Activated CD4-positive, alpha-beta T cell treated with anti-CD3 and anti-CD28 coated beads, Interleukin-2, amount 50 U/mL, for 4 hours (primary cell): ENCODE results near the gene DISP1.
"Not testable (repeated sequence)": the region's sequence is repeated elsewhere in the genome, so short reads cannot be mapped to it uniquely, and the experiment has no call there.

Experiments used
- DNase-seq, 2 experiments: peaks; one replicate each; pipeline ENCODE4 v3.0.0-alpha.2; 2020

DISP1 gene

GRCh38 chr1:222798975-222799374 is 15.9 kb upstream of the DISP1 start:
- no peak for DNase-seq

GRCh38 chr1:222801067-222801466 is 13.8 kb upstream of the DISP1 start:
- DNase-seq: no peak

GRCh38 chr1:222811671-222812070 is 3.2 kb upstream of the DISP1 start:
- DNase-seq: no peak

GRCh38 chr1:222813866-222814535 is 838 bp upstream of the DISP1 start:
- no peak for DNase-seq

DNA sequence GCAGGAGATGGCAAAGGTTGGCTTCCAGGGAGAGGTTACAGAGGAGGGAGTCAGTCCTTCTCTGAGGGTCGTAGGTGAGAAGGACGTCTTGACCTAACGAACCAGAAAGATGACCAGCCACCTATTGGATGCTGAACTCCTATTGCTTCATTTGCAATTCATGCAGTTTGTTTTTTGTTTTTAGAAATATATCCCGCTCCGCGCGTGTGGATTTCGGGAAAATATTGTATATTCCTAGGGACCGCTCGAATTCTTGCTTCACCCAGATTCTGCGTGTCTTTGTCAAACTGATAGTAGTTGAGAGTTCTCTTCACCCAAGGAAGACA is 564 bp downstream of the DISP1 start:
- no peak for DNase-seq

GRCh38 chr1:222817529-222817928 is 2.7 kb downstream of the DISP1 start:
- DNase-seq: no peak

DNA sequence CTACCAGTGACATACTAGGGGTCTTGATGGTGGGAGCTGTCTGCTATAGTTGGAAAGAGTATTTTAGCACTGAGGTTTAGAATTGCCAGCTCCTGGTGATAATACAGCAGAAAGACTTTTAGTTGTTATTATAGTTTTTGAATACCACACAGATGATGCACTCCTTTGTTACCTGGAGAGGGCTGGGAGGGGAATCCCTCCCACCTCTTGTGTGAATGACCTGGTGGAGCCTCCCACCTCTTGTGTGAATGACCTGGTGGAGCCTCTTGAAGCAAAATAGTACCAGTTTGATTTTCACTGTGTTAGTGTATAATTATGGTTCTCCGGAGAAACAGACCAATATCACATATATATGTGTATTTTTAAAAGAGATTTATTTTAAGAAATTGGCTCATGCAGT is 3.3 kb downstream of the DISP1 start:
- no peak for DNase-seq

- no peak for DNase-seq
Observed at GRCh38 chr1:222820171-222820712, 5.4 kb downstream of the DISP1 start.

DNA sequence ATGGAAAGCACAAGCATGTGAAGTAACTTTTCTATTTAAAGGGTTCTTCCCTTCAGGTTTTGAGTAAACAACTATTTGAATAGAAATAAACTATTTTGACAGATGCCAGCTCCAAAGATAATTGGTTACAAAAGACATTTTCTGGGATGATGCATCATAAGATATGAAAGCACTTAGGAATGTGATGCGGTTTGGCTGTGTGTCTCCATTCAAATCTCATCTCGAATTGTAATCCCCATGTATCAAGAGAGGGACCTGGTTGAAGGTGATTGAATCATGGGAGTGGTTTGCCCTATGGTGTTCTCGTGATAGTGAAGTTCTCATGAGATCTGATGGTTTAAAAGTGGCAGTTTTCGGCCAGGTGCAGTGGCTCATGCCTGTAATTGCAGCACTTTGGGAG is 6.4 kb downstream of the DISP1 start:
- DNase-seq: no peak

DNA sequence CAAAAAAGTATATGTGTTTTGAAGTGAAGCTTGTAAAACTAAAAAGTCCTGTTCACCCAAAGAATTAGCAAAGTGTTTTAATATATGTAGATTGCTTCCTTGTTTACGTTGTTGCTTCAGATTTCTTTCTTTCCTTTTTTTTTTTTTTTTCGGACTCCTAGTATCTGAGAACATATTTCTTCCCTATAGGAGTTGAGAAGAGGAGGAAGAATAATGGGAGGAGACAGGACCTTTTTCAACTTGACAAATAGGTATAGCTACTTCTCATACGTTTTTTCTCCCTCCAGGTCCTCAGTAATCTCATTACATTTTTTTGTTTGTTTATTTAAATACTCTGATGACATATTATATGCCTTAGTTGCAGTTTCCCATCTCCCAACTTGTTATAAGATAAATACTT is 8.9 kb downstream of the DISP1 start:
- no peak for DNase-seq

DNA sequence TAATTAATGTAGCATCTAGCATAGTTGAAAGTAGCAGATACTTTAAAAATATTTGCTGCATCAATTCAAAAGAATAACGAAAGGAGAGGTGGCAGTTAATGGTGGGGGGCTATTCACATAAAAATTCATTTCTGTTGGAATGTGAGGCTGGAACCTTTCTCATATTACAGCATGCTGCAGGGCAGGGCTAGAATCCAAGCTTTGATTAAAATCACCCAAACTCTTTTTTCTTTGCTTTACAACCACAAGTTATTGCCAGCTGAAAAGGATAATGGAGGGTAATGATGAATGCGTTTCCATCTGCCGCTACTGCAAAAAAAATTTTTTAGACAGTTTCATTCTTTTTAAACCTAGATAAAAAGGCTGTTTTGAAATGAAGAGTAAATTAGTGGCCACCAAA is 9.8 kb downstream of the DISP1 start:
- no peak for DNase-seq

- DNase-seq: no peak
Observed at GRCh38 chr1:222828939-222829338, 14.1 kb downstream of the DISP1 start.

DNA sequence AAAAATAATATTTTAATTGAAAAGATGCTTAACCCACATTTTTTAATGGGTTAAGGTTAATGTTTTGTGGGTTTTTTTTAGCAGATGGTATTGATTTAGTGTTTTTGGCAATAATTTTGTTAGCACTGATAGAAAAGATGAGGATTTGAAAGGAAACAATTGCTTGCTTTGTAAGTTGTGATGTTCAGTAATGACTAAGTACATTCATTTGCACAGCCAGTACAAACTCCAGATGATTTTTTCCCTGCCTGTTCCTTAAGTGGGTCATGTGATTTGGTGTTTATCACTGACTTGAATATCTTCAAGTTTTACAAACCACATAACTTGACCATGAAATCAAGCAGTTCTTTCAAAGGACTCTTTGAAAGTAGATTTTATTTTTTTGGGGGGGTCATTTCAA is 15.0 kb downstream of the DISP1 start:
- DNase-seq: no peak

GRCh38 chr1:222833356-222833876 is 18.6 kb downstream of the DISP1 start:
- DNase-seq: no peak

DNA sequence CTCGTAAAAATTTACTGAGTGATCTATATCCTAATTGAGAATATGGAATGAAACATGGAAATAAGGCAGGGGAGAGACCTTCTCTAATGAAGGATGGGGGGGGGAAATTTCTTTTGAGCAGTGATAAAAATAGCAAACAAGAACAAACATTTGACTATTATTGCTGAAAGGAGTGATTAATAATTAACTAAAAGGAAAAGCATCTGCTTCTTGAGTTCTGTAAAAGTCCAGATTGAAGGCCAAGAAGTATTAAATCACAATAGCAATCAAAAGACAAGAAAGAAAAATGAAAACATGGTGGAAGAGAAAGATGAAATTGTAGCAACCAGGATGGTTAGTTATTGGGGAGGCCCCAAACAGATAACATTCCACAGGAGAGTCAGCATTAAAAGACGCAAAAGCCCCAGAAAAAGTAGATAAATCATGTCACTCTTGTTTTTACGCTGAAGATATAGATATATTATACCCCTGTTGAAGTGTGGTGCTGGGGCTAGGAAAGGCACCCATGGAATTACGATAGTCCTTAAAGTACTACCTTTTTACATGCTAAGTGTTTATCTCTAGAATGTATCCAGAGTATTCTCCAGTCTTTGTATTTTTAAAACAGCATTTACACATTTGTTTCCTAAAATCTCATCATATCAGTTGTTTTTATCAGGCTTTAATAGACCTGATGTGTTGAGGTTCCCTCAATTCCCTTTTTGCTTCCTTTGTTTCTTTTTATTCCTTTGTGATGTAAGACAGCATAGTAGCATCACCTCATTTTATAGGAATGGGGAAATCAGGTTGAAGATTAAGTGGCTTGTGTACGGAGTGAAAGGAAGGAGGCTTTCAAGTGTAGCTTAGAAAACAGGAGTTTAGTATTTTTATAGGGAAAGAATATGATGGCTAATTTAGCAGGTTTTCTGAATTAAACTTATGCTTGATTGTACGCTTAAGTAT is 28.9 kb downstream of the DISP1 start:
- DNase-seq: no peak

DNA sequence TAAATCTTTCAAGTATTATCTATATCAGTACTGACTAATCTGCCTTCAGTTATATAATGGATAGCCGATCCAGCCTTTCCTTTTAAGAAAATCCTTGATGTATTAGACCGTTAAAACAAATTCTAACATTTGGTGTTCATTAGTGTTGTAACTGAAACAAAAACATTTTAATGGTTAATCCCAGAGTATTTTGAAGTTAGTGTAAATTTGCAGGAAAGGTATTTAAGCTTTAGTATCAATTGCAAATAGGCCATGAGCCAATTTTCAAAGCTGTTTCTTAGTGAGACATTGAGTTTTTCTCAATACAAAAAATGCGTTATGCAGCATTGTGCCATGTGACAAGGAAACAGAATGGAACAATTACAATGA is 29.6 kb downstream of the DISP1 start:
- no peak for DNase-seq

- DNase-seq: no peak
Observed at GRCh38 chr1:222845763-222846162, 30.9 kb downstream of the DISP1 start.

- DNase-seq: not testable (repeated sequence)
Observed at GRCh38 chr1:222850550-222850949, 35.7 kb downstream of the DISP1 start.

- no peak for DNase-seq
Observed at GRCh38 chr1:222852326-222852725, 37.5 kb downstream of the DISP1 start.

GRCh38 chr1:222861062-222861461 is 46.2 kb downstream of the DISP1 start:
- DNase-seq: no peak
